ENCODE results near the gene PLEKHA6.

Gene PLEKHA6, protein sequence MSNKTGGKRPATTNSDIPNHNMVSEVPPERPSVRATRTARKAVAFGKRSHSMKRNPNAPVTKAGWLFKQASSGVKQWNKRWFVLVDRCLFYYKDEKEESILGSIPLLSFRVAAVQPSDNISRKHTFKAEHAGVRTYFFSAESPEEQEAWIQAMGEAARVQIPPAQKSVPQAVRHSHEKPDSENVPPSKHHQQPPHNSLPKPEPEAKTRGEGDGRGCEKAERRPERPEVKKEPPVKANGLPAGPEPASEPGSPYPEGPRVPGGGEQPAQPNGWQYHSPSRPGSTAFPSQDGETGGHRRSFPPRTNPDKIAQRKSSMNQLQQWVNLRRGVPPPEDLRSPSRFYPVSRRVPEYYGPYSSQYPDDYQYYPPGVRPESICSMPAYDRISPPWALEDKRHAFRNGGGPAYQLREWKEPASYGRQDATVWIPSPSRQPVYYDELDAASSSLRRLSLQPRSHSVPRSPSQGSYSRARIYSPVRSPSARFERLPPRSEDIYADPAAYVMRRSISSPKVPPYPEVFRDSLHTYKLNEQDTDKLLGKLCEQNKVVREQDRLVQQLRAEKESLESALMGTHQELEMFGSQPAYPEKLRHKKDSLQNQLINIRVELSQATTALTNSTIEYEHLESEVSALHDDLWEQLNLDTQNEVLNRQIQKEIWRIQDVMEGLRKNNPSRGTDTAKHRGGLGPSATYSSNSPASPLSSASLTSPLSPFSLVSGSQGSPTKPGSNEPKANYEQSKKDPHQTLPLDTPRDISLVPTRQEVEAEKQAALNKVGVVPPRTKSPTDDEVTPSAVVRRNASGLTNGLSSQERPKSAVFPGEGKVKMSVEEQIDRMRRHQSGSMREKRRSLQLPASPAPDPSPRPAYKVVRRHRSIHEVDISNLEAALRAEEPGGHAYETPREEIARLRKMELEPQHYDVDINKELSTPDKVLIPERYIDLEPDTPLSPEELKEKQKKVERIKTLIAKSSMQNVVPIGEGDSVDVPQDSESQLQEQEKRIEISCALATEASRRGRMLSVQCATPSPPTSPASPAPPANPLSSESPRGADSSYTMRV

DNA sequence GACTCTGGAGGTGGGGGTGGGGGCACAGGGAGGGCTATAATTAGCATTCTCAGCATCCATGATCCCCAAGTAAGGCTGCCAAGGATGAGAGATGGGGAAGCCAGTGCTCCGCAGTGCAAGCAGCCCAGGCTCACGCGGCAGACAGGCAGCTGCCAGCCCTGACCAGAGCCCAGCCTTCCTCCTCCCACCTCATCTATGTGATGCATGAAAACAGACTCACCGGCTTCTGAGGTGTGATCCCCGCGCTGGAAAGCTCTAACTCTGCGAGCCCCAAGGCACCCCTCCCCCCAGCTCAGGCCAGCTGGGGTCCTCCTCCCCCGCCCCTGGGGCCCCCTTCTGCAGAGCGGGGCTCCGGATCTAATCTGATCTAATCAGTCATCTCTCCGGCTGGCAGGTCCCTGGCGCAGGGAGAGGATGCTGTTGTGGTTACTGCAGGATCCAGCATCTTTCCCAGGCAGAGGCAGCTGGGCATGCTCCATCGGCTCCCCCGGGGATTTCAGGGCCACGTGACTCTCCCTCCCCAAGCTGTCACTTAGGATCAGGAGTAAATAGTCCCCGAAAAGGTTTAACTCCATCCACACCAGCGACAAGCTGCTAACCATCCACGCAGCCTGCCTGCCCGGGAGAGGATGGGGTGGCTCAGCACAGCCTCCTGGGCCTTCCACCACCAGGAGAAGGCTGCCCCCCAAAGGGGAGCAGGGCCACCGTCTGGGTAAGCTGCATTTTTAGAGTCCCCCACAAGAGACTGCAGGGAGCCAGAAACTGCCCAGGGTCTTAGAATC is at the start of gene PLEKHA6:
Gene PLEKHA6 (minus strand): TSS at position 456 of the 782 bp plus-strand sequence. CDS start 86,202 bp downstream, outside the sequence.
- DNase-seq (ENCODE audit: low spot score), result peak; percentile 89

DNA sequence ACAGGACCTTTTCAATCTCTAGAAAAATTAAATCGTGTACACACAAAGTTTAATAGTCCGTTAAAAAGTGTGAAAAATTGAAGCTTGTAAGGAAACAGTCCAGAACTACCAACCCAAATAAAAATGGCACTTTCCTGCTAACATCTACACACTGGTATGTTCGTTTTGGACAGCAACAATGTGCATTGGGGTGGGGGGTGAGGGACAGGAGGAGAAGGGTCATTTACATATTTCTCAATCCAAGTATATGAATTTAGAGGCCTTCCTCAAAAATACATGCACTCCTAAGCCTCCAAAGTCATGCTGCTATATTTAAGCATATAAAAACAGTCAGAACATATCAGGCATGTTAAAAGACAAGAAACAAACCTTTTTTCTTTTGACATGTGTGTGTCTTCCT is 49.4 kb upstream of the PLEKHA6 start:
- DNase-seq (ENCODE audit: low spot score), result no peak

DNA sequence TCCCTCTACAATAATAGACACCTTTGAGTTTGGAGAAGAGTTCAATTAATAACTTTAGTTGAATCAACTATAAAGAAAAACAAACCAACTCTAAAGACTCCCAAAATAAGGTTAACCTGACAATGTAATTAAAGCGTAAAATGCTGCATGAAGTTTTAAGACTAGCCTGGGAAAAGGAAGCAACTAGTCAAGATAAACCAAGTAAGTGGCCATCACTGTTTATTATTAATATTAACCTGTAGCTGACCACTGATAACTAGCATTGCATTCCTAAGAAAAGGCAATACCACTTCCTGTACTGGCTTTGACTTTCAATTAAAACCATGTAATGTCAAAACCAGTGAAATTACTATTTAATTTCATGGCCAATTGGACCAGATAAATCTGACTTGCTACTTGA is 48.9 kb upstream of the PLEKHA6 start:
- no peak for DNase-seq (ENCODE audit: low spot score)

DNA sequence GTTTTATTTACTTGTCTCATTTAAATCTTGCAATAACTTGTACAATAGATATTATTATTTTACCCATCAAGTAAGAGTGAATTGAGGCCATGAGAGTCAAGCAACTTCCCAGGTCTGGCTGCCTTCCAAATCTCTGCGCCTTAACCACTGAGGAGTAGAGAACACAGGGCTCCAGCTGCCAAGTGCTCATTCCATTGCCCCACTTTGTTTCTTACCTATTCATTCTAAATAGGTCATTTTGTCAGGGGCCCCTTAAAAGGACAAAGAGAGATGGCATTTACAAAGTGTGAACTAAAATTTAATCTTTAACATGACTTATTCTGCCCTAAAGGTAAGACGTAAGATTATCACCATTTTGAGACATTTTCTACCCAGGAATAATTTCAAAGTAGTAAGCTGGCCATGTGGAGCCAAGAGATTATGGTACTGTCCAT is 48.4 kb upstream of the PLEKHA6 start:
- DNase-seq (ENCODE audit: low spot score), result peak; percentile 53

DNA sequence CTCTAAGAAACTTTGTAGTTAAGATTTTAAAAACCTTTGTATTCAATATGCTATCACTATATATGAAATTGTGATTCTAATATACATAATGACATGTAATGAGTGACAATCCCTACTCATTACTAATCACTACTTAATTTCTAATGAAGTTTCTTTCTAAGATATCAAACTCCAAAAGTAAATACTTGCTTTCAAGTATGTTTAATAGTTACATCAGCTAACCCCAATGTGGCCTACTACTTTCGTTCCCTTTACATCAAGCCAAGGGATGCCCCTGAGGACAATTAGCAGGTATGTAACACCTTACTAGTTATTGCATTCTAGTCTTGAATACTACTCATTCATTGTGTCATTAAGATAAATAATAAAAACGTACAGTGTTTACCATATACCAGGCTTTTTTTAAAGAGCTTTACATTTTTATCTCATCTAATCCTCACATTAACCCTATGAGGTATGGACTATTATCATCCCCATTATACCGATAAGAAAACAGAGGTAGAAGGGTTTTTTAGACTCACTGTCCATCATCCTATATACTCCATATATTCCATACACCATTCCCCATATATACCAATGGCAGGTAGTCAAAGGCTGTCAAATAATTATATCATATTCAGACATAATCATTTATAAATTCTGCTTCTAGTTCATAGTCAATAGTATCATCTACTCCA is 47.7 kb upstream of the PLEKHA6 start:
- no peak for DNase-seq (ENCODE audit: low spot score)

DNA sequence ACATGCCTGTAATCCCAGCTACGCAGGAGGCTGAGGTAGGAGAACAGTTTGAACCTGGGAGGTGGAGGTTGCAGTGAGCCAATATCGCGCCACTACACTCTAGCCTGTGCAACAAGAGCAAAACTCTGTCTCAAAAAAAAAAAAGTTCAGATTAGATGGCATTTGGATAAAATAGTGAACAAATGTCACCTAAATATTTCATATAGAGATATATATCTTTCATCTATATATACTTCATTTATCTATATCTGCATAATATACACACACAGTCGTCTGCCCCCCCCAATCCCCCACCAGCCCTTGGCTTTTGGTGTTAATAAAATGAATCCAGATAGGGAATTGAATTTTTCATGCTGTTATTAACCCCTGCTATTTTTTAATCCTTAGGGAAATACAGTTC is 46.9 kb upstream of the PLEKHA6 start:
- DNase-seq (ENCODE audit: low spot score), result no peak

DNA sequence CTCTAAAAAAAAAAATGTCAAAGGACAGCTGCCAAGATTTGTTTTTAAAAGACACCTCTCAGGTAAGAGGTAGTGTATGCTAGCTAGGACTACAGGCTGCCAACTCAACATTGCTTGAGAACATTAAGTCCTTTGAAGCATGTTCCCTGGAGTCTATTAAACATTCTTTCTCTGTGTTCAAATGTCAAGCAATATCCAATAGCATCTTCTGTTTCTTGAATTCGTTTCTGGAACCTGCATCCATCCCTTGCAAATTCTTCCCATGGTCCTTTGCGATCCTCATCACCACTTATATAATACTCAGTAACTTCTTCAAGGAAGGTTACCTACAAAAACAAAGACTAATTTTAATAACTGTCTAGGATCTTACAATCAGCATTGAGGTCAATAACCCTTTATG is 46.3 kb upstream of the PLEKHA6 start:
- DNase-seq (ENCODE audit: low spot score), result no peak

DNA sequence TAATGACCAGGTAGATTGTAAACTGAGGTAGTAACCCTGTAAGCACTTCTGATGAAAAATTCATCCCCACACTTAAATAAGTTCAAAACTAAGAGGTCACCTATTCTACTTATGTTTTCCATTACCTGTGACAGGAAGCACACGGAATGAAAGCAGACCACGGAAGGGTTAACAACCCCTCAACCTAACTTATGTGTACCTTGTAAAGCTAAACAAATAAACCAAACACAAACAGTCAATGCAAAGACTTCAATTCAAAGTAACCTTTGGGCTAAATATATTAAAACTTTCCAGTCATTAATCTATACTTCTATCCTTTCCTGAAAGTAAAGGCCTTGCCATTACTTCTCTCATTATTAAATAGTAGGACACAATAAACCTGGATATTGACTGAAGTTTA is 44.9 kb upstream of the PLEKHA6 start:
- DNase-seq (ENCODE audit: low spot score), result no peak

DNA sequence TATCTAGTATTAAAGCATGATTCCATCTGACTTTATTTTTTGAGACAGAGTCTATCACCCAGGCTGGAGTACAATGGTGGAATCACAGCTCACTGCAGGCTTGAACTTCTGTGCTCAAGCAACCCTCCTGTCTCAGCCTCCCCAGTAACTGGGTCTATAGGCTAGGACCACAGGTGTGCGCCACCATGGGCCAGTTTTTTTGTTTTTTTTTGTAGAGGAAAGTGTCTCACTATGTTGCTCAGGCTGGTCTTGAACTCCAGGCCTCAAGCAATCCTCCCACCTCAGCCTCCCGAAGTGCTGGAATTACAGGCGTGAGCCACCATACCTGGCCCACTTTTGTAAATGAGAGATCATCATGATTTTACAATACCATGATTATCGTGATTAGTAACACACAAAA is 42.7 kb upstream of the PLEKHA6 start:
- no peak for DNase-seq (ENCODE audit: low spot score)

DNA sequence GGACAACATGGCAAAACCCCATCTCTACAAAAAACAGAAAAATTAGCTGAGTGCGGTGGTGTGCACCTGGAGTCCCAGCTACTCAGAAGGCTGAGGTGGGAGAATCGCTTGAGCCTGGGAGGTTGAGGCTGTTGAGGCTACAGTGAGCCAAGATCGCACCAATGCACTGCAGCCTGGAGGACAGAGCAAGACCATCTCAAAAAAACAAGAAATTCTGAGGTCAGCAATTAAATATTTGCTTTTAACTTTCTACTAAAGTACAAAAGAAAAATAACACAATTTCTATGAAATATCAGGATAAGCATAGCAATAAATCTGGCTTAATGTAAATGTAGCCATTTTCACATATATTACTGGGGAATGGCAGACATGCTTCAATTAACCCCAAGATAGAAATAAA is 42.0 kb upstream of the PLEKHA6 start:
- no peak for DNase-seq (ENCODE audit: low spot score)

DNA sequence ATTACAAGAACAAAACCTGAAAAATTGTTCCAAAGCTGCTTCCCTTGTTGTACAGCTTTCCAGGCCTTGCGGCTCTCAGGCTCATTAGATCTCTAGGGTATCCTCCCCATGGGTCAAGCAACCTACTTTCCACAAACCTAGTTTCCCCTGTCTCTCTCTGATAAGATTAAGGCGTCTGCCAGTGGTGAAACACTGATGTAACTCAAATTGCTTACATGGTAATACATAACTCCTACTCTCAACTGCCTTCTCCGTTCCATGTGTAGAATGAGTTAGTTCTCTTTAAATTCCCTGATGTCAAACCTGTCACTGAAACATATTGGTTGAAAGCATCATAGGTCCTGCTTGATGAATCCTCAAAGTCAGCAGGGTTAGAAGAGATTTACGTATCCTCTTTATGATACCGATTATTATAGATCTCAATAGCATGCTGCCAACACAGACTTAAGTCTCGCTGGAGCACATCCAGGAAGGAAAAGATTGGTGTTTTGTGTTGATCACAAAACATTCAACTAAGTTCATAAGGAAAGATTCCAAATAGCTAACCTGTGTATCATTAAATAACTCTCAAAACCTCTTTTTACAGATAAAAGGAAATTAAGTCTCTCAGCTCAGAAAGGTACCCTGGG is 41.3 kb upstream of the PLEKHA6 start:
- DNase-seq (ENCODE audit: low spot score), result no peak

DNA sequence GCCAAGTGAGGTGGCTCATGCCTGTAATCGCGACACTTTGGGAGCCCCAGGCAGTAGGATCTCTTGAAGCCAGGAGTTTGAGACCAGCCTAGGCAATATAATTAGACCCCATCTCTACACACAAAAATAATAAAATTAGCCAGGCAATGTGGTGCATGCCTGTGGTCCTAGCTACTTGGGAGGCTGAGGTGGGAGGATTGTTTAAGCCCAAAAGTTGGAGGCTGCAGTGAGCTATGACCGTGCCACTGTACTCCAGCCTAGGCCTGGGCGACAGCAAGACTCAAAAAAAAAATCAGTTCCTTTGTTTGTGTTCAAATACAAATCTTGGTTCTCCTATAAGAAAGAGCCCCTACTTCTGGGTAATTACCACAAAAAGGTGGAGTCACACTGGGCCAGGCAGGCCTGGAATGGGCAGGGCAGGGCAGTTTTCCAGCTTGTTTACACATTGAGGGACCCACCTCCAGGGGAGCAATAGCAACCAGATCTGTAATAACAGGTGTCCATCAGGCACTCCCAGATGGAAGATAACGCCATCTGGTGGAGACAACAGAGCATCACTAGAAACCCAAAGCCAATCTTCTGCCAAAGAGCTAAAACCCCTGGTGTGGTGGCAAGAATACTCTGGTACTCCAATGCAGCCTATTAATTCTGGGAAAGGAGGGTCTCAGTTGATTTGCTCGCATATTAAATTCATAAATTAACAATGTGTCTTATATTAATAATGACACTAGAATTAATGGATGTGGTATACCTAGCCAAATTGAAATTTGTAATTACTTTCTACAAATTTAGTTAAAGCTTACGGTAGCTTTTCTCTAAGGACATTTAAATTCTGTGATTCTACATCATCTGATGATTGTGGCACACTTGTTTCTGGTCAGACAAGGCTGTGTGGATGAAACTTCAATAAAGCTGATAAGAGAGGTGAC is 38.7 kb upstream of the PLEKHA6 start:
- DNase-seq (ENCODE audit: low spot score), result peak; percentile 91

DNA sequence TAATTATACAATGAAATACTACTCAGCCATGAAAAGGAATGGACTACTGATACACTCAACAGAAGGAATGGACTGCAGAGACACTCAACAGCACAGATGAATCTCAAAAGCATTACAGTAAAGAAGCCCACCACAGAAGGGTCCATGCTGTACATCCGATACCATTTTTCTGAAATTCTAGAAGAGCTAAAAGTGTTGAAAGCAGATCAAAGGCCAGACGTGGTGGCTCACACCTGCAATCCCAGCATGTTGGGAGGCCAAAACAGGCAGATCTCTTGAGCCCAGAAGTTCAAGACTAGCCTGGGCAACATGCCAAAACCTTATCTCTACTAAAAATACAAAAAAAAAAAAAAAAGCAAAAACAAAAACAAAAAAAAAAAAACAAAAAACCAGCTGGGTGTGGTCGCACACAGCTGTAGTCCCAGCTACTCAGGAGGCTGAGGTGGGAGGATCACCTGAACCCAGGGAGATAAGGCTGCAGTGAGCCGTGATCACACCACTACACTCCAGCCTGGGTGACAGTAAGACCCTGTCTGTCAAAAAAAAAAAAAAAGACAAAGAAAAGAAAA is 36.4 kb upstream of the PLEKHA6 start:
- no peak for DNase-seq (ENCODE audit: low spot score)

DNA sequence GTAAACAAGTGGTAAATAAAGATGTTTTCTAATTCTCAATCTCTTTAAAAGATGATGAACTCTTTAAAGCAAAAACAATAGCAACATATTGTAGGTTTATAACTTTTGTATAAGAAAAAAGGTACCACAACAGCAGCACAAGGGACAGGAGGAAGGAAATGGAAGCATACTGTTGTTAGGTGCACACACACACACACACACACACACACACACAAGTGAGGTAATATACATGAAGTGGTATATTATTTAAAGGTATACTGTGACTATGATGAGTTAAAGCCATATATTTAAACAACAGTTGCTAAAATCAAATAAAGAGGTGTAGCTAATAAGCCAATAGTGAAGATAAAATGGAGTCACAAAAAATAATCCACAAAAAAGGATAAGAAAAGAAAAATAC is 31.9 kb upstream of the PLEKHA6 start:
- no peak for DNase-seq (ENCODE audit: low spot score)

DNA sequence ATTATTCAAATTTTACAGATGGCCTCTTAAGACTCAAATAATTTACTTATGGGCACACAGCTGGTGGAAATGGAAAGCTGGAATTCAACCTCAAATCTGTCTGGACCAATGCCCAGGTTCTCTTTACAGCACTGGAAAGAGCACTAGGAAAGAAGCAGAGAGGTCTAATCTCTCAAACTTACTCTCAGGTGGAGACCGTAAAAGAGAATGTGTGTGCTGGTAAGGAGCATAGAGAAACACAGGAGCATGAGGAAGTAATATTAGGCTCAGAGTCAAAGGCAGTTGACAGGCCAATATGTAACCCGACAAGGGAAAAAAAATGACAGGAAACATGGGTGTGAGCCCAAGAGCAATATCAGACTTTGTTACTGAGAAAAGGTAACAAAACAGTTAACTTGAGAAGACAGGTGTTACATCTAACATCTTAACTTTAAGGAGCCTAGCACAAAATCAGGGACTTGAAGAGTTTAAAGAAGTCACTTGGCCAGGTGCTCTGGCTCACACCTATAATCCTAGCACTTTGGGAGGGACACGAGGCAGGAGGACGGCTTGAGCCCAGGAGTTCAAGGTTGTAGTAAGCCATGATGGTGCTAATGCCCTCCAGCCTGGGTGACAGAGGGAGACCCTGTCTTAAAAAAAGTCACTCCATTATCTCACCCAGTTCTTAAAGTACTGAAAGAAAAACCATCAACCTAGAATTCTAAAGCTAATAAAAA is 31.2 kb upstream of the PLEKHA6 start:
- DNase-seq (ENCODE audit: low spot score), result no peak

DNA sequence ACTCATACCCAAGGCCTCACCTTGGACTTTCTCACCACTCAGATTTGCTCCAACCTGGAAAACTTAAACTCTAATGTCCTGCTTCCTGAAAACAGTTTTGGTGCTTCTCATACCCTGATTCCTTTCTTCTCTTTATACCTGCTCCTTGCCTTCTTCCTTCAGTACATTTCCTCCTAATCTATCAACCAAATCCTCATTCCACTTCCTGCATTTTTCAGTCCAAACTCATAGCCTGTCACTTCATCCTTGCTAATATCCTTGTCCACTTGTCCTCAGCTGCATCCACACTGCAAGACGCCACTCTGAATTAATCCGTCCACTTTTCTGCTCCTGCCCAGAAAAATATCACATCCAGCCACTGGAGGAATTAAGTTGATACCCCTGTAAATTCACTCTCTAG is 26.0 kb upstream of the PLEKHA6 start:
- no peak for DNase-seq (ENCODE audit: low spot score)

DNA sequence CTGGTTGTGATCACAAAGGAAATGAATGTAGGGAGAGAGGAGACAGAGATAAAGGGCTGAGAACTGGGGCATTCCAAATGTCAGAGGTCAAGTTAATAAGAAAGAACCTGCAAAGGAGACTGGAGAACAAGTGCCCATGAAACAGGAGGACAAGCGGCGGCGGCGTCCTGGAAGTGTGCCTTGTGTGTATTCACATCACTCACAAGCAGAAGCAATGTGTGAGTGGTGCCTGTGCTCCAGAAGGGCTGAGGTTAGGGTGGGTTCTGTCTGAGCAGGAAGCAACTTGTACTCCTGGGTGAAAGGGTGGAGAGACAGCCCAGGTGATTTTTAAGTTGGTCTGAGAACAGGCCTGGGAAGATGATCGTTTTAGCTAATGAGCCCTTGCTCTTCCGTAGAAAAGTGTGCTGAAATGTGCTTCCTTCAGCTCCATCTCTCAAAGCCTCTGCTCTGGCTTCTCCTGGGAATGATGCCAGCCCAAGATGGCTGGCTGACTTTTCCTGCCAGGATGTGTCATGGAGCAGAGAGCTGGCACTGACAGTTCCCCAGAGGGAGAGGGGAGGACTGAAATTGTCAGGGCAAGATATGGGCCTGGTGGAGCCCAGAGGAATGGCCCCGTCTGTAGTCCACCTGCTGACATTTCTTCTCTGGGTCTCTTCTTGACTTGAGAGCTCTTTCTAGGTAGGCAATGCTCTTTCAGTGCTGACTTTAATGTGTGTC is 25.1 kb upstream of the PLEKHA6 start:
- no peak for DNase-seq (ENCODE audit: low spot score)

Data from D341Med (cell line).